Upper lobe of left lung (tissue), 4 donors: Measurements from ENCODE around the gene MAP6D1.

Source experiments
- POLR2A ChIP-seq, 4 donors: fragments of 450-650 bp; IDR thresholded peaks; one replicate each; pipeline ENCODE4 v1.5.1; 2016 to 2017; ENCODE audit warnings: antibody characterized with exemption in 4 of 4, mild to moderate bottlenecking in 2 of 4
- POLR2AphosphoS5 ChIP-seq, 2 donors: sonication (generic); formaldehyde crosslinking; IDR thresholded peaks; one replicate each; pipeline ENCODE4 v1.5.1; 2017; ENCODE audit warnings: antibody characterized with exemption in 2 of 2
- TF ChIP-seq, protein P1 (sequence below), 6 experiments: fragments of 450-650 bp in 4 of 6; fragments of 200-600 bp in 2 of 6; sonication (generic) in 2 of 6; IDR thresholded peaks; one replicate each; pipeline ENCODE4 v1.5.1; 2016 to 2019; ENCODE audit warnings: antibody characterized with exemption in 6 of 6

DNA sequence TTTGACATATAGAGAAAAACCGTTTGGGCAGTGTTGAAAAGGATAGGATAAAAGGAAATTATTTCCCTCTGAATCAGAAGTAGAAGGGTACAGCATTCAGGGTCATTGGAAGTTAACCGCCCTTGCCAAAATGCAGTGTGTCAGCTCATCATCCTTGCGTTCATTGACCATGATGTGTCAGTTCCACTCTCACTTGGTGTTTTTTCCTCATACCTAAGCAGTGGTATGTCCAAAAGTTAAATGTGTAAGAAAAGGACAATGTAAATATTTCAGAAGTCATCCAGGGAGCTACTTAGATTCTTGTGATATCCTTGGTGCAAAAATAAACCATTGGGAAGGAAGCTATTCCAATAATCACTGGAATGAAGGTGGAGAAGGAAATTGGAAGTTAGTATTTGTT, 50.7 kb downstream of the MAP6D1 start:
- TF ChIP-seq, protein P1, sequence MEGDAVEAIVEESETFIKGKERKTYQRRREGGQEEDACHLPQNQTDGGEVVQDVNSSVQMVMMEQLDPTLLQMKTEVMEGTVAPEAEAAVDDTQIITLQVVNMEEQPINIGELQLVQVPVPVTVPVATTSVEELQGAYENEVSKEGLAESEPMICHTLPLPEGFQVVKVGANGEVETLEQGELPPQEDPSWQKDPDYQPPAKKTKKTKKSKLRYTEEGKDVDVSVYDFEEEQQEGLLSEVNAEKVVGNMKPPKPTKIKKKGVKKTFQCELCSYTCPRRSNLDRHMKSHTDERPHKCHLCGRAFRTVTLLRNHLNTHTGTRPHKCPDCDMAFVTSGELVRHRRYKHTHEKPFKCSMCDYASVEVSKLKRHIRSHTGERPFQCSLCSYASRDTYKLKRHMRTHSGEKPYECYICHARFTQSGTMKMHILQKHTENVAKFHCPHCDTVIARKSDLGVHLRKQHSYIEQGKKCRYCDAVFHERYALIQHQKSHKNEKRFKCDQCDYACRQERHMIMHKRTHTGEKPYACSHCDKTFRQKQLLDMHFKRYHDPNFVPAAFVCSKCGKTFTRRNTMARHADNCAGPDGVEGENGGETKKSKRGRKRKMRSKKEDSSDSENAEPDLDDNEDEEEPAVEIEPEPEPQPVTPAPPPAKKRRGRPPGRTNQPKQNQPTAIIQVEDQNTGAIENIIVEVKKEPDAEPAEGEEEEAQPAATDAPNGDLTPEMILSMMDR (IDR thresholded peaks at IDR 0.05): no peak
- no peak for TF ChIP-seq POLR2A (IDR thresholded peaks at IDR 0.05)
- no peak for TF ChIP-seq POLR2AphosphoS5 (IDR thresholded peaks at IDR 0.05)
